Measurements from ENCODE around the gene MEX3A.
"Not testable (repeated sequence)": the region's sequence is repeated elsewhere in the genome, so short reads cannot be mapped to it uniquely, and the experiment has no call there.

MEX3A gene

DNA sequence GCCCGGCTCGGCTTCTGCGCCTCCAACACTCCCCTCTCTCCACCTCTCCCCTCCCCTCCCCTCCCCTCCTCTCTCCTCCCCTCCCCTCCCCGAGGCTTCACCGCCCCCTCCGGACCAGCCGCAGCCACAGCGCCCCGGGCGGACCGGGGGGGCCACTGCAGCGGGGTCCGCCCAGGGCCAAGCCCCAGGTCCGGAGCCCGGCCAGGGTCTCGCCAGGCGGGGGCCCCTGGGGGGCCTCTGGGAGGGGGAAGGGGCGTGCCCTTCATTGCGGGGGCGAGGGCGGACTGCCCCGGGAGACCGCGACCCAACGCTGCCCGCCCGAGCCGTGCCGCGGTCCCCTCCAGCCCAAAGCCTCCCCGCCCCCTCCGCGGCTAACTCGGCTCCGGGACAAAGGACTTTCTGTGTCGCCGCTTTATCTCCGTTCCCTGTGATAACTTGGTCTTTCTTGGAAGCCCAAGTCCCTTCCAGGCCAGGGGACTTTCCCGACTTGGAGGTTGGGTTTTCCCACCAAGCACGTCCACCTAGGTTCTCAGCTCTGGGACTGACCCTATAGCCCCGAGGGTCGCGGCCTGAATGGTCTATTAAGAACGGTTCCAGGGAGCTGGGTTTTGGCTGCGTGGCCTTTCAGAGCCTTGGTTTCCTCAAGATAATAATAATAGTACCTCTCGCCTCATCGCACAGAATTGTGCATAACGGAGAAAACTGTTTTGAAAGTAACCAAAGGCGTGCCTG lies 28.3 kb downstream of the MEX3A start, which contains the start of gene UBQLN4:
UBQLN4 (minus strand) TSS at position 31 of the 732 bp plus-strand sequence. CDS start 97 bp downstream, outside the sequence.
- peak; percentile 84 for DNase-seq

DNA sequence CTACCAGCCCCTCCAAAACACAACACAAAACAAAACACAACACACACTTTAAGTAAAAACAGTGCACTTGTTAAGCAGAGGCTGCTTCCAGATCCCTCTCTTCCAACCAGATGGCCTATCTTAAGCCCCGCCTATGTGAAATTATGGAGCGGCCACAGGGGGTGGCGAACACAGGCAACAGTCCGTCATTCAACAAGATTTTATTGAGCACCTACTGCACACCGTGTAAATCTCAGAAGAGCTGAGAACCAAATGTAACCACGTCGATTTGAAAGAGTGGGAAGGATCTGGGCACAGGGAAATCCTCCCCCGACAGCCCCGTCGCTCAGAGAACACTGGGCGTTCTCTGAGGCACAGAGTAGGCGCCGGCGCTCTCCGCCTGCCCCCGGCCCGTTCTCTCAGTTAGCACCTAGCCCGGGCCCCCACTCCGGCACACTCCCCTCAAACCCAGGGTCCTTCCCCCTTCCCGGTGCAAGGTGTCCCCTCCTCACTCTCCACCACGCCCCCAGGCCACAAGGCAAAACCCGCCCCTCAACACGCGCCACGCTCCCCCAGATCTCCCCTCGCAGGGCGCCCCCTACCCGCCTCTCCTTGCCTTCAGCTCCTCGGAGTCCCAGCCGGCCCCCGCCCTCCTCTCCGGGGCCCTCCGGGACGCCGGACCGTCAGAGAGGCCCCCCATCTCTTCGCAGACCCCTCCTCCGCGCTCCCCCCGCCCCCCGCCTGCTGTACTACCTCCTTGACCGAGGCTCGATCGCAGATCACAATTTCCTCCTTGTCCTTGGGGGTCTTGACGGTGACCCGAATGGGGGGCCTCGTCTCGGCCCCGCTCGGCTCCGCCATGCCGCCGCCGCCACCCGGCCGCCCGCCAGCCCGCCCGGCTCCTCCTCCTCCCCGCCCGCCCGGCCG lies 29.1 kb downstream of the MEX3A start:
- DNase-seq: peak; percentile 62

DNA sequence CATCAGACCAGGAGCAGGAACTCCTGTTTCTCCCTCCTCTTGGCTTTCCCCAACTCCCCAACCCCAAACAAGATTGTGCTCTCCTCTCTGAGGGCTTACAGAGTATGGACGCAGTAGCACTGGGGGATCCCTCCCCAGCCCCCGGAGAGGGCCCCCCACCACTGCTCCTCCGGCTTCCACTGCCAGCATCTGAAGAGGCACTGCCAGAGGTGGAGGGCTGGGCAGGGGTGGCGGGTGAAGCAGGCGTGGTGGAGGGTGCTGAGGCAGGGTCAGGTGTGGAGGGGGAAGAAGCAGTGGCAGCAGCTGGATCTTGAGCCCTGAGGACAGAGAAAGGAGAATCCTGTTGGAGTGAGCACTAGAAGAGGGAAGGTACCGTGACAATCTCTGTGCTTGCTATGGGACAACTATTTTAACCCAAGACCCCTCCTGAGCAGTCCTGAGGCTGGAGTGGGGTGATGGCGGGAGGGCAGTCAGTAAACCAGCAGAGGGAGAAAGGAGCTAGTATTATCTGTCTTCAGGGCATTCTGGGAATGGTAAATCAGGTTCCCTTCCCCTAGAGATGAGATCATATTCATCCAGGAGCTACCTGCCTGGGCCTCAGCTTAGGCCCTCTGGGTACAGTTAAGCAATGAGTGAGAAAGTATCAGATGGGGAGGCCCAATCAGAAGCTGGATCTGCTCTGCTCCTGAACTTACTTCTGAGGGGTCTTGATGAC lies 31.1 kb downstream of the MEX3A start:
- no peak for DNase-seq

DNA sequence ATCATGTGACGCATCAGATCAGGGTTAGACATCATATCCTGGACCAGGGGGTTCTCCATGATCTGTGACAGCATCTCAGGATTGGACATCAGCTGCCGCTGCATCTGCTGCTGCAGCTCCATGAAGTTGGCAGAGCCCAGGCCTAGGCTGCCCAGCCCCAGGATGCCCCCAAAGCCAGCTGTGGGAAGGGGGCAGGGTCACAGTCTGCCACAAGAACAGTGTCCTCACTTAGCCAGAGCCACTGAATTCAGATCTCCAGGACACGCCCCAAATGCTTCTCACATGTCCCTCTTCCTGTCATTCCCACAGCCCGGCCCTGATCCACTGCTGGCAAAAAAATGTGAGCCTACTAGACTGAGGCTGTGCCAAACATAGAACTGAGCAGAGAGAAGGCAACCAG lies 31.9 kb downstream of the MEX3A start:
- DNase-seq: no peak

DNA sequence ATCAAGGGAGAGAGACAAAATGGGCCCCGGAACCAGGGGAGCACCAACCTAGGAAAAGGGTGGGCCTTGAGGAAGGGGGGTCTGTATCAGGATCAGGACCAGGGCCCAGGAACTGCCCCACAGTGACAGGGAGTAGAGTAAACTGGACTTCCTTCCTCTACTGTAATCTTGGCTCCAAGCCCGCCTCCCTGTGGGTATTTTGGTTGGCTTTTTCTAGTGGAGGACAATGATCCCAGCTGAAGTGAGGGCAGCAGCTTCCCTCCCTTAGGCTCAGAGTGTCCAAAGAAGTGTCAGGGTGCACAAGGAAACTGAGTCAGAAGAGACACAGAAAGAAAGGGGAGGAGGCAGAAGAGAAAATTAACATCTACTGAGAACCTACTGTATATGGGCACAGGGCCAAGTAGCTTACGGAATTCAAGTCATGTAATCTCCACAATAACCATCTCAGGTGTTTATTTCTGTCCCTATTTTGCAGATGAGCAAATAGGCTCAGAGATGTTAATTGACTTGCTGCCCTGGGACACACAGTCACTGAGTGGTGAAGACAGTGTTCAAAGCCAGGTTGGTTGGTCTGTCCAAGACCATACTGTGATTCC lies 33.5 kb downstream of the MEX3A start:
- DNase-seq: no peak

DNA sequence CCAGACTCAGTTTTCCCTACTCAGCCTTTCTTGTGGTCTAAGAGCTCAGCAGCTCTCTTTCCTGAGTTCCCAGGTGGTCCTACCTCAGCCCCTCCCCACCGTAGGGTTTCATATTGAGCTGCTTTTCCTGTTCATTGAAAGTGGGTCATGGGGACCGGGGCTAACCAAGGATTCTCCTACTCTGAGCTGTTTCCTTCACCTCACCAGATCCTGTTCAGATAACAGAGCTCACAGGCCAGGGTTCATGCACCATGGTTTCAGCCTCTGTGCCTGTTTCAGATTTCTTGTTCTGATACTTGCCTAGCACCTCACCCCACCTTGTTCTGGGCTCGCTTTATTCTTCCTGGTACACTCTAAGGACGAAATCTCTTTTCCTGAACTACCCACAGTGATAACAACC lies 37.2 kb downstream of the MEX3A start:
- DNase-seq: no peak

DNA sequence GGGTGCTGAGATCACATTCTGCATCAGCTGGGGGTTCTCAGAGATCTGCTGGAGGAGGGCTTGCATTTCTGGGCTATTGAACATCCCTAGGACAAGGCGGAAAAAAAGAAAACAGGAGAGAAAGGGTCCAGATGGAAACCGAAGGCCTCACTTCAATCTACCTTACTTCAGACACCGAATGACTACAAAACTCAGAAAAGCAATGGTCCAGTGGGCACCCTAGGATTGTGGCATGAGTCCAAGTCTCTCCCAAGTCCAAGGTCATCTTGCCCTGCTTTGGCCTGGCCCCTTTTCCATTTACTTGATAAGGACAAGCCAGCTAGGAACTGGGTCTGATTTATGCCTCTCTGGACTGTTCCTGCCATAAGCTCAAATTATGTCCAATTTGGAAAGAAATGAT lies 39.4 kb downstream of the MEX3A start:
- no peak for DNase-seq

DNA sequence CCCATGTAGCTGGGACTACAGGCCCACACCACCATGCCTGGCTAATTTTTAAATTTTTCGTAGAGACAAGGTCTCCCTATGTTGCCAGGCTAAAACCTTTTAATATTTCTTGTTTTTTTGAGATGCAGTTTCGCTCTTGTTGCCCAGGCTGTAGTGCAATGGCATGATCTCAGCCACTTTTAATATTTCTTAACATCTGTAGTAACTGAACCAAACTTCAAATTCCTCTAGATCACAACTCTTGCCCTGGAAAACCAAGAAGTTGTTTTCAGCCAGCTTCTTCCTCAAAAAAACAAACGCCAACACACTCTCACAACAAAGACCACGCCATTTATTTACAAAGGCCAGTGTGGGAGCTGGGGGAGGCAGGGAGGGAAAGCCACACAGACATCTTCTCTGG lies 47.3 kb downstream of the MEX3A start:
- DNase-seq: not testable (repeated sequence)

DNA sequence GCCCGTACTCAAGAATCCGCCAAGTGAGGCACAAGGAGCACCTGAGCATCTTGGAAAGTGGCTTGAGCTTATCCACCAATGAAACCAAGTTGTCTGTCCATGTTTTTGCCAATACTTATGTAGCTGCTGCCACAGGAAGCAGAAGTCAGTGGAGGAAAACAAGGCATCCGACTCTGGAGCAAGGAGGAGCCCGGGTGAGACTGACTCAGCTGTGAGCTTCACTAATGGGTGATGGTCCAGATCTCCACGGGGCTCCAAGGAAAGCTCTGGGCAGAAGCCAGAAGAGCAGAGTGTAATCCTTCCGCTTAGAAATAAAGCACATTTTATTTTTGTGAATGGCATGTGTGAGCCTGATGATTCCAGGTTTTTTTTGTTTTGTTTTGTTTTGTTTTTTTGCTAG lies 49.3 kb downstream of the MEX3A start:
- DNase-seq: no peak

DNA sequence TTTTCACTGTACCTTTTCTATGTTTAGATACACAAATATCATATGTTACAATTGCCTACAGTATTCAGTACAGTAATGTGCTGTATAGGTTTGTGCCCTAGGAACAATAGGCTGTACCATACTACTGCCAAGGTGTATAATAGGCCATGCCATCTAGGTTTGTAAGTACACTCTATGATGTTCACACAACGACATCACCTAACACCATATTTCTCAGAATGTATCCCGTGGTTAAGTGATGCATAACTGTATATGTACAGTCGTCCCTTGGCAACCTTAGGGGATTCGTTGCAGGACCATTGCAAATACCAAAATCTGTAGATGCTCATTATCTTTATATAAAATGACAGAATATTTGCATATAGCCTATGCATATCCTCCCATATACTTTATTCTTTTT lies 55.7 kb downstream of the MEX3A start:
- DNase-seq: no peak

DNA sequence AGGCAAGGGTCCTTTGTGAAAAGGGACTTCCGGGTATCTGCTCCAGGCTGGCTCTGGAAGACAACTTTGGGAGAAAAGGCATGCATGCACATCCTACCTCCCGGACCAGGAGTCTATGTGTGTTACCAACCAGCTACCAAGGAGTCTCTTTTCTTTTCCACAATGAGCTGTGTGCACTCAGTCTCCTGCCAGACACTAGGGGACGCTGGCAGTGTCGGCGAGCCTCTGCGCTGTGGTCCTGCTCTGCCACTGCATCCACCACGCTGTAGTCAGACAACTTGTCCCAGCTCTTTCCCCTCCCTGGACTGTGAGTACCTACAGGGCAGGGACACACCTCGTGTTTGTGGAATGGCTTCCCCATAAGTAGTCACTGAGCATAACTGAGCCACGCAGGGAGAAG lies 56.4 kb downstream of the MEX3A start:
- no peak for DNase-seq

DNA sequence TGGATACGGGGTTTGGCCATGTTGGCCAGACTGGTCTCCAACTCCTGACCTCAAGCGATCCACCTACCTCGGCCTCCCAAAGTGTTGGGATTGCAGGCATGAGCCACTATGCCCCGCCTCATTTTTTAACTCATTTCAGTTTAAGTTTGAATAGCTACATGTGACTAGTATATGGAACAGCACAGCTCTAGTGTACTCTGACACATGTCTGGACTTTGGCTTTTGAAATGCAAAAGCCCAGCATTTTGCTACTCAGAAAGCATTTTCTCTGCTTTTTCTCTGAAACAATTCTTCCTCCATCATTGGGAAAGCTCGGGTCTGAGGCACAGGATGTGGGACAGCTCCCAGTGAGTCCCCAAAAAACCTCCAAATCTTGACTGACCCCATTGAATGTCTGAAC lies 57.5 kb downstream of the MEX3A start:
- DNase-seq: no peak
